CD14-positive monocyte (primary cell): ENCODE data around the gene TAF1B. TPM values are rescaled to one million over a fixed set of nuclear protein-coding genes. Genes with fewer than 3 reads are reported as not detected.

Source experiments
- DNase-seq, 3 donors: peaks; one replicate each; pipeline ENCODE4 v3.0.0-alpha.2; 2011 to 2022
- H2AFZ ChIP-seq: 2 replicates; pipeline ENCODE4 v1.6.0; 2012; ENCODE audit warnings: mild to moderate bottlenecking, low read depth, low read length, inconsistent platforms; ENCODE audit not compliant: insufficient read depth, poor library complexity, severe bottlenecking
- H3K27ac ChIP-seq, 2 donors: 1 replicate in 1 of 2; 2 replicates in 1 of 2; pipeline ENCODE4 v1.5.1; 2012 to 2013; ENCODE audit warnings: low read length in 2 of 2, control low read depth in 1 of 2, inconsistent platforms in 1 of 2, low read depth in 1 of 2, mild to moderate bottlenecking in 1 of 2
- H3K27me3 ChIP-seq, 2 donors: one replicate each; pipeline versions ENCODE4 v1.6.0 to v1.6.1; 2011 to 2013; ENCODE audit warnings: low read length in 2 of 2; ENCODE audit not compliant: control insufficient read depth in 2 of 2, insufficient read depth in 2 of 2
- H3K36me3 ChIP-seq, 2 donors: replicated peaks in 1 of 2; 1 replicate in 1 of 2; 2 replicates in 1 of 2; pipeline versions ENCODE4 v1.5.1 to v1.6.1; 2012 to 2013; ENCODE audit warnings: low read length in 2 of 2, control low read depth in 1 of 2, inconsistent platforms in 1 of 2, mild to moderate bottlenecking in 1 of 2; ENCODE audit not compliant: insufficient read depth in 2 of 2, control insufficient read depth in 1 of 2
- H3K4me1 ChIP-seq, 2 donors: 1 replicate in 1 of 2; 2 replicates in 1 of 2; pipeline versions ENCODE4 v1.5.1 to v1.6.1; 2012 to 2013; ENCODE audit warnings: low read length in 2 of 2, control low read depth in 1 of 2, inconsistent platforms in 1 of 2, mild to moderate bottlenecking in 1 of 2, moderate library complexity in 1 of 2; ENCODE audit not compliant: insufficient read depth in 2 of 2, control insufficient read depth in 1 of 2
- H3K4me2 ChIP-seq: replicated peaks from 2 replicates; pipeline ENCODE3; 2012; ENCODE audit warnings: low read length, moderate library complexity, mild to moderate bottlenecking; ENCODE audit not compliant: poor library complexity, severe bottlenecking; ENCODE audit errors: extremely low read depth
- H3K4me3 ChIP-seq, 3 experiments: fragments of 200-600 bp in 1 of 3; sonication (generic) in 1 of 3; replicated peaks in 1 of 3; 1 replicate in 2 of 3; 2 replicates in 1 of 3; pipeline ENCODE4 v1.5.1; 2011 to 2013; ENCODE audit warnings: low read length in 3 of 3, mild to moderate bottlenecking in 3 of 3, control low read depth in 2 of 3, low read depth in 2 of 3, inconsistent platforms in 1 of 3, moderate library complexity in 1 of 3
- H3K79me2 ChIP-seq: 2 replicates; pipeline ENCODE4 v1.6.0; 2012; ENCODE audit warnings: mild to moderate bottlenecking, control low read depth, inconsistent platforms, low read length, moderate library complexity; ENCODE audit not compliant: insufficient read depth
- H3K9ac ChIP-seq: 2 replicates; pipeline ENCODE4 v1.6.0; 2017; ENCODE audit warnings: low read length, mild to moderate bottlenecking; ENCODE audit not compliant: insufficient read depth, poor library complexity, severe bottlenecking
- H3K9me3 ChIP-seq, 2 donors: replicated peaks in 1 of 2; 1 replicate in 1 of 2; 2 replicates in 1 of 2; pipeline versions ENCODE4 v1.5.1 to v1.6.1; 2012 to 2013; ENCODE audit warnings: low read length in 2 of 2, control low read depth in 1 of 2; ENCODE audit not compliant: control insufficient read depth in 1 of 2, insufficient read depth in 1 of 2
- H4K20me1 ChIP-seq: 2 replicates; pipeline ENCODE4 v1.6.0; 2012; ENCODE audit warnings: mild to moderate bottlenecking, low read length, control low read depth, moderate library complexity; ENCODE audit not compliant: insufficient read depth
- H3K27ac Mint-ChIP-seq, 7 donors: one replicate each; pipeline ENCODE4 v1.8.0; 2020; ENCODE audit warnings: mild to moderate bottlenecking in 7 of 7, mixed read lengths in 7 of 7, moderate library complexity in 6 of 7, inconsistent platforms in 2 of 7
- H3K27me3 Mint-ChIP-seq, 3 donors: one replicate each; pipeline ENCODE4 v1.8.0; 2021 to 2022; ENCODE audit warnings: low read depth in 3 of 3, mild to moderate bottlenecking in 3 of 3, mixed read lengths in 3 of 3, moderate library complexity in 3 of 3, inconsistent platforms in 1 of 3
- H3K36me3 Mint-ChIP-seq, 2 donors: one replicate each; pipeline ENCODE4 v1.8.0; 2020; ENCODE audit warnings: mixed read lengths in 2 of 2, inconsistent platforms in 1 of 2, mild to moderate bottlenecking in 1 of 2
- H3K4me1 Mint-ChIP-seq: one replicate; pipeline ENCODE4 v1.8.0; 2020; ENCODE audit warnings: mild to moderate bottlenecking, mixed read lengths
- H3K4me3 Mint-ChIP-seq, 2 donors: one replicate each; pipeline ENCODE4 v1.8.0; 2020; ENCODE audit warnings: mild to moderate bottlenecking in 2 of 2, mixed read lengths in 2 of 2, moderate library complexity in 1 of 2
- H3K9me3 Mint-ChIP-seq, 7 donors: one replicate each; pipeline ENCODE4 v1.8.0; 2020 to 2022; ENCODE audit warnings: mixed read lengths in 7 of 7, mild to moderate bottlenecking in 6 of 7, moderate library complexity in 6 of 7, inconsistent platforms in 2 of 7
- CTCF ChIP-seq: fragments of 200-600 bp; IDR thresholded peaks from one replicate; pipeline ENCODE4 v1.8.0; 2022; ENCODE audit warnings: antibody characterized with exemption, mild to moderate bottlenecking
- WGBS: methylation state at CpG from one replicate; pipeline ENCODE4 v1.1.5; 2013; ENCODE audit warnings: missing lambda C conversion rate; ENCODE audit not compliant: insufficient coverage; 5-methylcytosine and 5-hydroxymethylcytosine counted together
- intact Hi-C, 2 donors: fragments of 100-400 bp; cut with micrococcal nuclease; formaldehyde crosslinking; loops; one replicate each; pipeline versions ENCODE4 v1.15.0 to v1.15.1; 2023
- polyA plus RNA-seq, 3 donors: library from polyadenylated mRNA; depleted of rRNA in 1 of 3; unstranded in 2 of 3; stranded (reverse) in 1 of 3; fragments of 300-500 nt in 2 of 3; fragments of >200 nt in 1 of 3; fragmentation: Illumina TruSeq in 2 of 3; gene quantifications; 1 replicate in 2 of 3; 2 replicates in 1 of 3; pipeline ENCODE4 v1.2.3, GENCODE V29; 2012 to 2021

The TAF1B gene
- polyA plus RNA-seq, 3 donors, result 6.0 to 8.4 (median 7.2) TPM

- H3K4me3 Mint-ChIP-seq, result no peak overlapping the region
- no peaks in the 10 kb centered on the region for H3K36me3 Mint-ChIP-seq
- intact Hi-C loops, result no loop called here
- H3K27ac ChIP-seq, result no peak overlapping the region
- no peaks in the 10 kb centered on the region for H3K79me2 ChIP-seq
- no peaks in the 10 kb centered on the region for H3K27me3 ChIP-seq
- peaks cover 44% of the 10 kb centered on the region in 2 donors for H3K4me1 ChIP-seq
- peaks cover 4 to 8% (median 8%) of the 10 kb centered on the region in 3 donors for H3K27me3 Mint-ChIP-seq
- H3K9me3 ChIP-seq, result no peaks in the 10 kb centered on the region
- DNase-seq, result no peak
- H3K36me3 ChIP-seq, result no peaks in the 10 kb centered on the region
- no peaks in the 10 kb centered on the region for H4K20me1 ChIP-seq
- TF ChIP-seq CTCF, result no peak
- H2AFZ ChIP-seq, result no peak overlapping the region
- H3K4me2 ChIP-seq, result no peak overlapping the region
- peaks cover 46% of the 10 kb centered on the region for H3K4me1 Mint-ChIP-seq
- WGBS, result 96% methylated on average over 7 of the region's 8 CpGs
- peaks cover 0 to 5% (median 0%) of the 10 kb centered on the region in 7 donors for H3K9me3 Mint-ChIP-seq
- H3K9ac ChIP-seq, result no peak overlapping the region
- H3K27ac Mint-ChIP-seq, result peak overlapping the region in 2 of 7 donors; percentile 15 to 35
- no peak overlapping the region for H3K4me3 ChIP-seq
Measured at GRCh38 chr2:9802576-9802993, 40.7 kb upstream of the TAF1B start.

DNA sequence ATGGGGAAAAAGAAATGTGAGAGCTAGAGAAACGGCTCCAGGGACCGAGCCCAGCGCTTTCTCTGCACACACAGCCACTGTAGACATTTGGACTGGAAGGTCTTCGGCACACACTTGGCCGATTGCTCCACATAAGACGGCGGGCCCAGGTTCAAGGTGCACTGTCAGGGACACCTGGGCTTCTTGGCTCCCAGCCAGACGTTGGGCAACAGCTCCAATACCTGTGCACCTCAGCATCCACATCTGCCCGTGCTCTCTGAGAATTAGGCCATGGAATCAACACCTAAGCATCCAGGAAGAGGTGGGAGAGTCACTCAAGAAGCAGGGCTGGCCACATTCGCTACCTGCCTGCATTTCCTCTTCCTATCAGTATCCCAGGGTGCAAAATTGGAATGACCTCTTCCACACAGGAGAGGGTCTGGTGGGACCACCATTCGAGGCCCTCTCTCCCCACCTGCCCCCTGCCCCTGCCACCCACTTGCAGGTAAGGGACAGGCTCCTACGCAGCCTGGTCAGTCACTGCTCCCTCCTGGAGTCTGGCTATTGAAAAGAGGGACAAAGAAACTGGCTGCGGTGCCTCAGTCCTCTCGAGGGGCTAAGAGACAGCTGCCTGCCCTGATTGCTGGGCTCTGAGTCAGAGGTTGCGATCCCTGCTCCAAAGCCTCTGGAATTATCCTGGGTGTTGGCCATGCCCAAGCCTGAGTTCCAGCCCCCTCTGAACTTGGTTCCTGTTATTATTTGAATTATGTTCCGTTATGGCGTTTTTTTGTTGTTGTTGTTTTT lies 40.1 kb upstream of the TAF1B start:
- H3K4me2 ChIP-seq, result no peak overlapping the region
- H3K27me3 ChIP-seq, result no peaks in the 10 kb centered on the region
- H3K27me3 Mint-ChIP-seq, result peaks cover 4 to 9% (median 8%) of the 10 kb centered on the region in 3 donors
- H3K4me3 Mint-ChIP-seq, result no peak overlapping the region
- H3K36me3 Mint-ChIP-seq, result no peaks in the 10 kb centered on the region
- H3K36me3 ChIP-seq, result no peaks in the 10 kb centered on the region
- DNase-seq, result no peak
- 95% methylated on average over 14 of the region's 17 CpGs for WGBS
- H3K9me3 Mint-ChIP-seq, result peaks cover 0 to 5% (median 0%) of the 10 kb centered on the region in 7 donors
- no peak overlapping the region for H3K4me3 ChIP-seq
- H3K4me1 ChIP-seq, result peaks cover 37% of the 10 kb centered on the region in 2 donors
- H2AFZ ChIP-seq, result no peak overlapping the region
- H3K27ac ChIP-seq, result no peak overlapping the region
- H3K27ac Mint-ChIP-seq, result peak overlapping the region in 4 of 7 donors; percentile 15 to 73 (median 47)
- no peaks in the 10 kb centered on the region for H3K79me2 ChIP-seq
- peaks cover 40% of the 10 kb centered on the region for H3K4me1 Mint-ChIP-seq
- no peak overlapping the region for H3K9ac ChIP-seq
- no peaks in the 10 kb centered on the region for H3K9me3 ChIP-seq
- H4K20me1 ChIP-seq, result no peaks in the 10 kb centered on the region
- intact Hi-C loops, result no loop called here
- no peak for TF ChIP-seq CTCF
